AG04449 (cell line): ENCODE data around the gene CSNK1G1.

Experiments used
- CTCF ChIA-PET: fragments of 350-600 bp; formaldehyde crosslinking; extraction: SDS; loops from one replicate; lab custom pipeline; 2021; ENCODE audit warnings: antibody characterized with exemption; lab: Yijun Ruan, JAX
- POLR2A ChIA-PET: fragments of 400-600, 350-600 bp; formaldehyde crosslinking; extraction: SDS; loops from one replicate; lab custom pipeline; 2020; ENCODE audit warnings: antibody characterized with exemption, inconsistent platforms; lab: Yijun Ruan, JAX
- DNase-seq: peaks from one replicate; pipeline ENCODE4 v3.0.0-alpha.2; 2010; ENCODE audit warnings: low read depth, low spot score
- H3K4me3 ChIP-seq: 2 replicates; pipeline ENCODE4 v1.5.1; 2011; ENCODE audit warnings: low read depth, mild to moderate bottlenecking, control low read depth, low read length
- TF ChIP-seq, protein P1 (sequence below): IDR thresholded peaks from one replicate; pipeline ENCODE4 v1.5.1; 2011; ENCODE audit warnings: mild to moderate bottlenecking, moderate library complexity, low read length, control low read depth, inconsistent platforms; ENCODE audit not compliant: insufficient read depth; ENCODE audit errors: missing control alignments

CSNK1G1 gene

DNA sequence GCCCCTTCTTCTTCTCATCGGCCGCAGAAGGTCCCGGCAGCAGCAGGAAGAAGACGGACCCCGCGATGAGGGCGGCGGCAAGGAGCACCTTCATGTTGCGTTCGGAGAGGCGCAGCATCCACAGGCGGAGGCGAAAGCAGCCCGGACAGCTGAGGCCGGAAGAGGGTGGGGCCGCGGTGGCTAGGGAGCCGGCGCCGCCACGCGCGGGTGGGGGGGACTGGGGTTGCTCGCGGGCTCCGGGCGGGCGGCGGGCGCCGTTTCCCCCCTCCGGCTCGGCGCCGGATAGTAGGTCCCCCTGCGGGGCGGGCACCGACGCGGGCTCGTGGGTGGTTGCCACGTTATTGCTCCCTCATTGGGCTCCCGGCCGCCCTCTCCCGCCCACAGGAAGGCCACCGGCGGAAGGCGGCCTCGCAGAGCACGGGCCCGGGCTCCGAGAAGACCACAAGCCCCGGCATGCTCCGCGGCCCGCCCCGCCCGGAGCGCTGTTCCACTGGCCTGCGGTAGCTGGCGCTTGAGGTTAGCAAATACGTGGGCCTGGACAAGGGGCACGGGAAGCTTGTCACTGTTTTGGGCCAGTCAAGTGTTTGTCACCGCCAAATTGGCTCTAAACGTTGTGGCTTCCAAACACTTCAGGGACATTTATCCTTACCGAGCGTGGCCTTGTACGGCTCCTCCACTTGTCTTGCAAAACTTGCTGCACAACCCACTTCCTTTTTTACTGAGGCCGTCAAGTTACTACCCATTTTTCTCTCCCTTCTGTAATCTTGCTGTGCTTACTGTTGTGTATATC is 192.9 kb downstream of the CSNK1G1 start, which contains the start of gene PPIB:
Gene PPIB (minus strand): TSS at position 154 of the 790 bp plus-strand sequence. CDS start 36 bp downstream, at position 118.
- peak; percentile 77 for DNase-seq
- TF ChIP-seq, protein P1, sequence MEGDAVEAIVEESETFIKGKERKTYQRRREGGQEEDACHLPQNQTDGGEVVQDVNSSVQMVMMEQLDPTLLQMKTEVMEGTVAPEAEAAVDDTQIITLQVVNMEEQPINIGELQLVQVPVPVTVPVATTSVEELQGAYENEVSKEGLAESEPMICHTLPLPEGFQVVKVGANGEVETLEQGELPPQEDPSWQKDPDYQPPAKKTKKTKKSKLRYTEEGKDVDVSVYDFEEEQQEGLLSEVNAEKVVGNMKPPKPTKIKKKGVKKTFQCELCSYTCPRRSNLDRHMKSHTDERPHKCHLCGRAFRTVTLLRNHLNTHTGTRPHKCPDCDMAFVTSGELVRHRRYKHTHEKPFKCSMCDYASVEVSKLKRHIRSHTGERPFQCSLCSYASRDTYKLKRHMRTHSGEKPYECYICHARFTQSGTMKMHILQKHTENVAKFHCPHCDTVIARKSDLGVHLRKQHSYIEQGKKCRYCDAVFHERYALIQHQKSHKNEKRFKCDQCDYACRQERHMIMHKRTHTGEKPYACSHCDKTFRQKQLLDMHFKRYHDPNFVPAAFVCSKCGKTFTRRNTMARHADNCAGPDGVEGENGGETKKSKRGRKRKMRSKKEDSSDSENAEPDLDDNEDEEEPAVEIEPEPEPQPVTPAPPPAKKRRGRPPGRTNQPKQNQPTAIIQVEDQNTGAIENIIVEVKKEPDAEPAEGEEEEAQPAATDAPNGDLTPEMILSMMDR, result peak; percentile 51
- POLR2A ChIA-PET, result interaction anchor here (1.0 to 2.8 kb wide), 3 partner anchors 9 to 24 kb away, joined by 3 to 11 read pairs (median 4); no protein-coding TSS in a partner anchor
- CTCF ChIA-PET, result interaction anchor here (0.6 to 2.7 kb wide), 8 partner anchors 9 to 224 kb away, joined by 3 to 39 read pairs (median 4); partner anchors contain the start of gene TRIP4
- H3K4me3 ChIP-seq, result peak within 1 kb of the TSS; percentile 95

GRCh38 chr15:64162478-64162868 is 193.5 kb downstream of the CSNK1G1 start:
- DNase-seq, result no peak
- peak overlapping the region; percentile 95 for H3K4me3 ChIP-seq
- TF ChIP-seq, protein P1, result no peak
- CTCF ChIA-PET, result interaction anchor here (1.5 to 2.7 kb wide), 3 partner anchors 9 to 225 kb away, joined by 5 to 39 read pairs (median 7); partner anchors contain the start of gene TRIP4
- POLR2A ChIA-PET, result interaction anchor here (1.0 to 2.8 kb wide), 3 partner anchors 9 to 13 kb away, joined by 4 to 11 read pairs (median 7); no protein-coding TSS in a partner anchor

GRCh38 chr15:64161688-64162477 is 194.1 kb downstream of the CSNK1G1 start:
- TF ChIP-seq, protein P1, result no peak
- ChIA-PET CTCF (interaction anchor here (1.5 to 2.7 kb wide), 3 partner anchors 8 to 225 kb away, joined by 5 to 39 read pairs (median 7); partner anchors contain the start of gene TRIP4), POLR2A (interaction anchor here (1.0 kb wide), 1 partner anchor 9 kb away, joined by 7 read pairs; no protein-coding TSS in a partner anchor)
- DNase-seq, result no peak
- peak overlapping the region; percentile 95 for H3K4me3 ChIP-seq

DNA sequence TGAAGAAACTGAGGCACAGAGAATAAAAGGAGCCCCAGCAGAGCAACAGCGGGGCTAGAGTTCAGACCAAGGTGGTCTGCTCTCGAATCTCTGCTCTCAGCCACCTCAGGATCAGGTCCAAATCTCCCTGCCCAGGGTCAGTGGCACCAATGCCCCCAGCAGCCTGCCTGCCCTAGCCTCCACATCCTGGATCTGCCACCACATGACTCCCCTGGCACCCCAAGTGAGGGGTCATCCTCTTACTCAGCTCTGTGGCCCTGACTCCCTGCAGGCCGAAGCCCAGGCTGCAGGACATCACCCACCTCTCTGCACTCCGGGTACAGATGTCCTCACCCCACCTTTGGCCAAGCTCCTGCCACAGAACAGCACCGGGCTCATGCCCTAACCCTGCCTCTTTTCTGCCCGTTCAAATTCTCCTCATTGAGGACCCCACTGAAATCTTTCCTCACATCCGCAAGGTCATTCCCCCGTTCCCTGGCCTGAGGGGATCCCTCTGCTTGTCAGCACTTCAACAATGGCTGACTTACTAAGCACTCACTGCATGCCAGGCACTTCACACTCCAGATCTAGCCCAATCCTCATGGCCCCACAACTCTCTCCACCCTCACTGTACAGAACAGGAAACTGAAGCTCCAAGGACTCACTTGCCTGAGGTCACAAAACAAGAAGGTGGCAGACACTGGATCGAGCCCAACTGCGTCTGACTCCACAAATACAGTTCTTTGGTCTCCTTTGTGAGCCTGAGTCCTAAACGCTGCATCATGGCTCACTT is 197.4 kb downstream of the CSNK1G1 start:
- POLR2A ChIA-PET, result interaction anchor here (0.6 kb wide), 1 partner anchor 15 kb away, joined by 3 read pairs; no protein-coding TSS in a partner anchor
- CTCF ChIA-PET, result interaction anchor here (3.3 kb wide), 1 partner anchor 11 kb away, joined by 27 read pairs; no protein-coding TSS in a partner anchor

GRCh38 chr15:64157599-64158125 is 198.3 kb downstream of the CSNK1G1 start:
- CTCF ChIA-PET, result interaction anchor here (0.9 to 3.3 kb wide), 3 partner anchors 10 to 201 kb away, joined by 3 to 27 read pairs (median 5); partner anchors contain the start of gene CSNK1G1
- DNase-seq, result no peak
- TF ChIP-seq, protein P1, result no peak
- POLR2A ChIA-PET, result interaction anchor here (0.7 to 1.0 kb wide), 2 partner anchors 11 to 48 kb away, joined by 3 read pairs; no protein-coding TSS in a partner anchor
- no peak overlapping the region for H3K4me3 ChIP-seq

More for the DNA sequence above, 197.4 kb downstream of the CSNK1G1 start:
- TF ChIP-seq, protein P1, result no peak
- no peak overlapping the region; the same call in 1 of the 2 replicates for H3K4me3 ChIP-seq
- no peak for DNase-seq
